ENCODE measurements around the gene ADRM1.

Gene ADRM1

DNA sequence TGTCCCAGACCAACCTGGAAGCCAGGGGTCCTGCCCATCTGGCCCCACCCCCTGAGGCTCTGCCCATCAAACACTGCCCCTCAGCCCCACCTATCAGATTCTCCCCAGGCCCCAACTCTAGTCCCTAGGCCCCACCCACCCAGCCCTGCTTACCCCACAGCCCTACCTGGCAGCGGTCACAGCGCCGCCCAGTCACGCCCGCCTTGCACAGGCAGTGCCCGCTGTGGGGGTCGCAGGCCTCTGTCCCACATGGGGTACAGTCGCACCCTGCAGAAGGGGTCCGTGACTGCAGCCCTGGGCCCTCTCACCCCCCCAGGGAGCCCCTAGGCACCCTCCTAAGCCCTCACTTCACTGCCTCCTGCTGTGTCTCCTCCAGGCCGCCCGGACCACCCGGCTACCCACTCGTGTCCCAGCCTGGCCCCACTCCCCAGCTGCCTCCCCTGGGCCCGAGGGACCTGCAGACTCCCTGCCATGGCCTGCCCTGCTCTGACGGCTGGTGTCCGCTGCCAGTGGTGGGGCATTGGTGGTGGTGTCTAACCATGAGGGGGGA is 19.8 kb downstream of the ADRM1 start:
- TF ChIP-seq, protein P1, sequence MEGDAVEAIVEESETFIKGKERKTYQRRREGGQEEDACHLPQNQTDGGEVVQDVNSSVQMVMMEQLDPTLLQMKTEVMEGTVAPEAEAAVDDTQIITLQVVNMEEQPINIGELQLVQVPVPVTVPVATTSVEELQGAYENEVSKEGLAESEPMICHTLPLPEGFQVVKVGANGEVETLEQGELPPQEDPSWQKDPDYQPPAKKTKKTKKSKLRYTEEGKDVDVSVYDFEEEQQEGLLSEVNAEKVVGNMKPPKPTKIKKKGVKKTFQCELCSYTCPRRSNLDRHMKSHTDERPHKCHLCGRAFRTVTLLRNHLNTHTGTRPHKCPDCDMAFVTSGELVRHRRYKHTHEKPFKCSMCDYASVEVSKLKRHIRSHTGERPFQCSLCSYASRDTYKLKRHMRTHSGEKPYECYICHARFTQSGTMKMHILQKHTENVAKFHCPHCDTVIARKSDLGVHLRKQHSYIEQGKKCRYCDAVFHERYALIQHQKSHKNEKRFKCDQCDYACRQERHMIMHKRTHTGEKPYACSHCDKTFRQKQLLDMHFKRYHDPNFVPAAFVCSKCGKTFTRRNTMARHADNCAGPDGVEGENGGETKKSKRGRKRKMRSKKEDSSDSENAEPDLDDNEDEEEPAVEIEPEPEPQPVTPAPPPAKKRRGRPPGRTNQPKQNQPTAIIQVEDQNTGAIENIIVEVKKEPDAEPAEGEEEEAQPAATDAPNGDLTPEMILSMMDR (conservative IDR thresholded peaks at IDR 0.05): no peak
- no peak overlapping the region for H3K27ac ChIP-seq

DNA sequence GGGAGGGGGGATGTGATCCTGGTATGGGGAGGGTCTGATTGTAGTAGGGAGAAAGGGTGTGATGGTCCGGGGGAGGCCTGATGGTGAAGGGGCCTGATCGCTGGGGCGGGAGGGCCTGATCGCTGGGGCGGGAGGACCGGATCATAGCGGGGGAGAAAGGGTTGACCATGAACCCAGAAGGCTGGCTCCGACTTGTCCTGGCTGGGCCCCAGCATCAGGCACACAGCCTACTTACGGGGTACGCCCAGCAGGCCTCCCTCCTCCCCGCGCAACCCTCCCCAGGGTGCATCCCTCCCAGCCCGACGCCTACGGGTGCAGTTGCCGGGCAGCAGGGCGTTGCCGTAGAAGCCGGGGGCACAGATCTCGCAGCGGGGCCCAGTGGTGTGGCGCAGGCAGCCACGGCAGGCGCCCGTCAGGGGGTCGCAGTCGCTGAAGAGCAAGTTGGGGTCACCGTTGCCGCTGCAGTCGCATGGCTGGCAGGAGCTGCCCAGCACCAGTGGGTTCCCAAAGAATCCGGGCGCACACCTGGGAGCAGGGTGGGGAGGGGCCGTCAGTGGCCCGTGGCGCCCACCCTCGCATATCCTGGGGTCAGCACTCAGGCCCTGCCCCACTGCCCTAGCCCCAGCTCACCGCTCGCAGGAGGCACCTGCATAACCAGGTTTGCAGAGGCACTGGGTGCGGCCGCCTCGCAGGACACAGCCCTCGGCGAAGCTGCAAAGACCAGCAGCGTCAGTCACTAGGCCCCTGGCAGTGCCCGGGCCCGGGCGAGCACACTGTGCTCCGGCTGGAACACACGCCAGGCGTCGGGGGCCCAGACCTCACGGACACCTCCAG is 20.6 kb downstream of the ADRM1 start:
- H3K27ac ChIP-seq: no peak overlapping the region
- TF ChIP-seq, protein P1 (conservative IDR thresholded peaks at IDR 0.05): no peak

DNA sequence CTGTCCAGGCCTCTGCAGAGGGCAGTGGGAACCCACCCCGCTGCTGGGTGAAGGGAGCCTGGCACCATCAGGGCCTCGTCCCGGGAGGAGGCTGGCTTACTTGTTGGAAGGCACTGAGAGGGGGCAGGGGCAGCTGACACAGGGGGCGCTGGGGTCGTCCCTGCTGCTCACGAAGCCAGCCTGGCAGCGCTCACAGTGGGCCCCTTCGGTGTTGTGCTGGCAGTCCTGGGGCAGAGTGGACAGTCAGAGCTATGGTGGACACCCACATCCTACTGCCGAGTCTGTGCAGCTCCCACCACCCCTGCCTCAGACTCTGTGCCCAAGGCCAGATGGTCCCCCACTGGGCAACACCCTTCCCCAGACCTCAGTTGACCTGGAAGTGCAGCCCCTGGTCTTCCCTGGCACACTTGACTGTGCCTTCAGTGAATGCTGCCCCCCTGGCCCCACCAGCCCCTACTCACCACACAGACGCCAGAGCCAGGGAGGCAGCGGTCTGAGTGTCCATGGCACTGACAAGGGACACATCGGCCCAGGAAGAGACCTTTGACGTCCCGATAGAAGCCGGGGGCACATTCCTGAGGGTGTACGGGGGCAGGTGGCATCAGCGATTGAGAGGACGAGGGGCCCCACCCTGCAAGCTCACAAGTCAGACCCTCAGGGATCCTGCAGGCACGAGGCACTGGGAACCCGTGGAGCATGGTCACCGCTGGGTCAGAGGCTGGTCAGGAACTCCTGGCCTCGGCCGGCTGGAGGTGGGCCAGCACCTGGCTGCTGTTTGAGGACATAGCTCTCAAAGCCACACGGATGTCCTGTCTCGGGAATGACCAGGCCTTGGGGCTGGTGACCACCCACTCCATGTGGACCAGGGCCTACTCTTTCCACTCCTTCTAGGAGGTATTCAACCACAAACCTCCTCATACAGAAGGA is 21.4 kb downstream of the ADRM1 start:
- no peak overlapping the region for H3K27ac ChIP-seq

DNA sequence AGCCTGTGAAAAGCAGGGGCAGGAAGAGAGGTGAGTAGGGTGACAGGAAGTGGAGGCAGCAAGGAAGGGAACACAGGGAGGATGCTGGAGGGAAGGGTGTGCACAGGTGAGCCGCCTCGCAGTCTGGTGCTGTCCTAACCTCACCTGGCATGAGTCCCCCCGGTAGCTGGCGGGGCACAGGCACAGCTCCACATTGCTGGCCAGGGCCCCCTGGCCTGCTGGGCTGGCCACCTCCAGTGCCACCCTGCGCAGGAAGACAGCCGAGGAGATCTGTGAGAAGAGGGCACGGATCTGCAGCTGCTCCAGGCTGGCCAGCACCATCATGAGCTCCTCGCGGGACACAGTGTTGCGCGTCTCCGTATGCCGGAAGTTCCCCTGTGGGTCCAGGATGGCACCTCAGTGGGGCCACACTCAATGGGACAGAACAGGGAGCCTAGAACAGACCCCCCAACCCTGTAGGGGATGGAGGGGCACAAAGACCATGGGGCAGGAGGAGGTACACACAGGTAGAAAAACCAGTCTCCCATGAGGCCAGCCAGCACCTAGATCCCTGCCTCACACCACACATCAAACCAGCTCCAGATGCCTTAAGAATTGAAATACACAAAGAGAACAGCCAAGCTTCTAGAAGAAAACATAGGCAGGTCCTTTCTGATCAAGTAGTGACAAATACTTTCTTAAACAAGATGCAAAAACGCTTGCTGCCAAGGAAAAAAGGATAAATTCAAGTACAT is 22.5 kb downstream of the ADRM1 start:
- H3K27ac ChIP-seq: no peak overlapping the region
- TF ChIP-seq, protein P1 (conservative IDR thresholded peaks at IDR 0.05): no peak

More for the DNA sequence above, 21.4 kb downstream of the ADRM1 start:
- TF ChIP-seq, protein P1 (conservative IDR thresholded peaks at IDR 0.05): no peak

DNA sequence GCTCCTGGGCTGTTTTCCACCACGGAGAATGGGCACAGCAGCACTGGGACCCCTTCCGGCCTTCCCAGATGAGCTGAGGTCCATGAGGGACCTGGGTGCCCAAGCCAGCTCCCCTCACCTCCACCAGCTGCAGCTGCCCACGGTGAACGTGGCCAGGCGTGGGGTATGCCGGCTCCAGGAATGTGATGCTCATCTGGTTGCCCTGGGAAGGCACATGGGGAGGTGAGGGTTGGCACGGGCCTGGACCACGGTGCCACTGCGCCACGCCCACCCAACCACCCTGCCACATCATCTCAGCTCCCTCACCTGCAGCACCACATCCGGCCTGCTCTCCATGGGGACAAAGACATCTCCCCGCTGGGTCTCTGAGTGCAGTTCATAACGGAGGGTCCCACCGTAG is 23.8 kb downstream of the ADRM1 start:
- TF ChIP-seq, protein P1 (conservative IDR thresholded peaks at IDR 0.05): no peak

DNA sequence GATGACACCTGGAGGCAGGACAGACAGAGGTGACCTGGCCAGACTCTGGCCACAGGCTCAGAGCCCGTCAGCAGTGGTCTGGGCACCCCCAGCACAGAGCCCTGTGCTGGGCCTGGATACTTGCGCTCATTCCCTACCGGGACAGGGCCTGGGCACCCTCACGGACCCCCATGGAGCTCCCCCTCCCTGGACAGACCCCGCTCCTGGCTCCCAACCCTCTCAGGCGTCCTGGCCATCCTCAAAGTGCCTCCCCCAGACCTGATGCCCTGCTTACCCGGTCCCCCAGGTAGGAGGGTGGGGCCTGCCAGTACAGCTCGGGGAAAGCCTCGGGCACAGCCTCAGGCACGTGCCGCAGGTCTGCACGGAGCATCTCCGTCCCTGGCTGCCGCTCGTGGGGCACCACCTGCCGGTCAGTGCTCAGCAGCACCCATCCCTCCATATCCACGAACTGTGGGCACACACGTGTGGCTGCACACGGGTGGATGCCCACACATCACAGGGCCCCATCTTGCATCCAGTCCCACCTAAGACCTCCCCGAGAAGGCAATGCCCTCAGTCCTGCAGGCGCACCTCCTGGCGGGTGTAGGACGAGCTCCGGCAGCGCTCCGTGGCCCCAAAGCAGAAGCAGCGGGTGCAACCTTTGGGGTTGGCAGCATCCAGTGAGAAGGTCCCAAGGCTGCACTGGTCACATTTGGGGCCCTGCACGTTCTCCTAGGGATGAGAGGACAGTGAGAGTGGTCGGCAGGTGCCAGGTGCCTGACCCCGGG is 24.3 kb downstream of the ADRM1 start:
- H3K27ac ChIP-seq: no peak overlapping the region
- TF ChIP-seq, protein P1 (conservative IDR thresholded peaks at IDR 0.05): no peak

More for the DNA sequence above, 23.8 kb downstream of the ADRM1 start:
- no peak overlapping the region for H3K27ac ChIP-seq

All from VCaP (cell line).